NCI-H748 (cell line): Measurements from ENCODE around the gene USP54.
A peak's percentile ranks its signal among the peaks of the same experiment; 100 is the strongest.
"Not testable (repeated sequence)": the region's sequence is repeated elsewhere in the genome, so short reads cannot be mapped to it uniquely, and the experiment has no call there.

Experiments used
- DNase-seq: peaks from one replicate; lab custom pipeline; 2025; ENCODE audit not compliant: unreplicated experiment; lab: John Stamatoyannopoulos, UW

Gene USP54, protein sequence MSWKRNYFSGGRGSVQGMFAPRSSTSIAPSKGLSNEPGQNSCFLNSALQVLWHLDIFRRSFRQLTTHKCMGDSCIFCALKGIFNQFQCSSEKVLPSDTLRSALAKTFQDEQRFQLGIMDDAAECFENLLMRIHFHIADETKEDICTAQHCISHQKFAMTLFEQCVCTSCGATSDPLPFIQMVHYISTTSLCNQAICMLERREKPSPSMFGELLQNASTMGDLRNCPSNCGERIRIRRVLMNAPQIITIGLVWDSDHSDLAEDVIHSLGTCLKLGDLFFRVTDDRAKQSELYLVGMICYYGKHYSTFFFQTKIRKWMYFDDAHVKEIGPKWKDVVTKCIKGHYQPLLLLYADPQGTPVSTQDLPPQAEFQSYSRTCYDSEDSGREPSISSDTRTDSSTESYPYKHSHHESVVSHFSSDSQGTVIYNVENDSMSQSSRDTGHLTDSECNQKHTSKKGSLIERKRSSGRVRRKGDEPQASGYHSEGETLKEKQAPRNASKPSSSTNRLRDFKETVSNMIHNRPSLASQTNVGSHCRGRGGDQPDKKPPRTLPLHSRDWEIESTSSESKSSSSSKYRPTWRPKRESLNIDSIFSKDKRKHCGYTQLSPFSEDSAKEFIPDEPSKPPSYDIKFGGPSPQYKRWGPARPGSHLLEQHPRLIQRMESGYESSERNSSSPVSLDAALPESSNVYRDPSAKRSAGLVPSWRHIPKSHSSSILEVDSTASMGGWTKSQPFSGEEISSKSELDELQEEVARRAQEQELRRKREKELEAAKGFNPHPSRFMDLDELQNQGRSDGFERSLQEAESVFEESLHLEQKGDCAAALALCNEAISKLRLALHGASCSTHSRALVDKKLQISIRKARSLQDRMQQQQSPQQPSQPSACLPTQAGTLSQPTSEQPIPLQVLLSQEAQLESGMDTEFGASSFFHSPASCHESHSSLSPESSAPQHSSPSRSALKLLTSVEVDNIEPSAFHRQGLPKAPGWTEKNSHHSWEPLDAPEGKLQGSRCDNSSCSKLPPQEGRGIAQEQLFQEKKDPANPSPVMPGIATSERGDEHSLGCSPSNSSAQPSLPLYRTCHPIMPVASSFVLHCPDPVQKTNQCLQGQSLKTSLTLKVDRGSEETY (N-terminal part only)

DNA sequence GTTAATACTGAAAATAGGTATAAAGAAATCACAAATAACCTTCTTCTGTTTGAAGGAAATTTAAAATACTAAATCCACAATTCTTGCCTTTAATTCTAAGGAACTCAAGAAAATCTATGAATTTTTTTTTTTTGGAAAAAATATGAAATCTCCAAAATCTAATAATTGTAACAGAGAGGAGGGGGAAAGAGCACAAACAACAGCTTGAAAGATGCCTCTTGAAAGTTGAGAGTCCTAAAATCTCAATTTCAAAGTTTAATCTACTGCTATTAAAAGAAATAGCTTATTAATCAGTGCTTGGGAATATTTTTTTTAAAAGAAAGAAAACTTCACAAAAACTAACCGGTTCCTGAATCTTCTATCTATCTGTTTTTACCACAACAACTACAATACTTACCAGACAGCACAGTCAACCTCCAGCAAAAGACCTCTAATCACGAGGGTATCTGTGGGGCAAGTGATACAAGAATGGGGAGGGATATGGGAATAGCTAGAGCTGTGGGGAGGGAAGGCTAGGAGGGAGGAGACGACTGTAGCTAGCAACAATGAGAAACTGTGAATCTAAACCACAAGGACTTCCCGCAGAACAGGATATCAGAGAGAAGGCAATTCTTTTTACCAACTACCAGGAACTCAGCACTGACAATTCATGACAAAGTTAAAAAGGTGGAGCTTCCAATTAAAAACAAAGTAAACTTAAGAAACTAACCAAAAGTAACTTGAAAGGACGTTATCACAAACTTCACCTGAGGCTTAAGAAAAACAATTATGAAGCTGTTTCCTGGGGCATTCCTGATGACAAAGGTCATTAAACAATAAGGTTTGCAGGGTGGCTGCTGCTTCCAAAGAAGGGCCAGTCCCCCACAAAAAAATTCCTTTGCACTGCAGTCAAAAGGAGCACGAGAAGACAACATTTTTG lies at the start of gene USP54:
Gene USP54 (minus strand): TSS at position 462 of the 919 bp plus-strand sequence. CDS start 15,684 bp downstream, outside the sequence.
- no peak for DNase-seq

GRCh38 chr10:73639286-73639685 lies 48.1 kb upstream of the USP54 start:
- no peak for DNase-seq

GRCh38 chr10:73635781-73636180 lies 44.6 kb upstream of the USP54 start:
- DNase-seq: no peak

GRCh38 chr10:73634421-73634820 lies 43.3 kb upstream of the USP54 start:
- no peak for DNase-seq

- DNase-seq: no peak
These were observed 38.0 kb upstream of the USP54 start for GRCh38 chr10:73629165-73629564.

- no peak for DNase-seq
These were observed 37.3 kb upstream of the USP54 start for GRCh38 chr10:73628405-73628804.

DNA sequence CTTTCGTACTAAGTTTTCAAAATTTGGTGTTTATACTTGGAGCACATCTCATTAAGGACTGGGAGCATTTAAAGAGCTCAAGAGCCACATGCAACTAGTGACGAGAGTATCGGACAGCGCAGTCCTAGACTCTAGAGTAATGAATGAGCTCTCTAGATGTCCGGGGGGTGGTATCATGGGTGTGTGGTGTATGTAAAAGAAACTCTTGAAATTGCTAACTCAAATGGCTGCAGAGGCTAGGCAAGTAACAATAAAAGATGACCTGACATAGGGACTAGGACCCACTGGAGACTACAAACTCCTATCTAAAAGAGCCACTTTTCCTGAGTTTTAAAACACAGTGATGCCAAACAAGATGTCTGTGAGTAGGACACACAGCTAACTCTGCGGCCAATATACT lies 36.2 kb upstream of the USP54 start:
- no peak for DNase-seq

DNA sequence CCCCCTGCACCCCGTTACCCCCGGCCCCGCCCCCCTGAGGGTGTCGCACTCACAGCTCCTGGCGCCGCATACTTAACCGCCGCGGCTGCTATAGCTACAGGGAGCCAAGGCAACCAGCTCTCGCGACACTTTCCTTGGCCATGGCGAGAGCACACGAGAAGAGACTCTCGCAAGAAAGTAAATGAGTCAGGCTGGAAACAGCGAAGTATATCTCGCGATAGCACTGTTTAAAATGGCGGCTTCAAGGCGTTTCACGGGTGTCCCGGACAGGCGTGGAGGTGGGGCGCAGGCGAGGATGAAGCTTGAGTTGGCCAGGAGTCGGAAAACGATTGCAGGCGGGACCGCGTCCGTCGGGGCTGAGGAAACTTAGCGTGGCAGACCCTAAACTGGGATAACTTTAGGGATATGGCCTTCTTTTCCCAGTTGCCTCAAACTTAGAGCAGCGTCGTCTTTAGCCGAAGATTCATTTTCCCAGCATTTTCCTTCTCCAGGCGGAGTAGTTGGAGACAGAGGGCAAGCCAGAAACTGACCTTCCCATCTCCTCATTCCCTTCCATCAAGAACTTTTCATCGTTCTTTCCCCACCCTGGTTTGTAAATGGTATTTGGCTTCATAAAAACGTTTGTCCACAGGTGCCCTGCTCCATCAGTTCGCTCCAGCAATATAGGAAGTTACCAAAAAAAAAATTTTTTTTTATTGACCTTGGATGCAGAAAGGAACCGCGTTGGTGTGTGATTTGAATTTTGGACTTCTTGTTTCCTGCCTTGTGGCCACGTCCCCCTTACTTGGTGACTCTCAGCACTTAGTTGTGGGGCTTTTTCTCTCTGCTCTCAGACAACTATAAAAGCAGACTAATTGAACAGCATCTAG lies 35.0 kb upstream of the USP54 start:
- DNase-seq: peak; percentile 95

DNA sequence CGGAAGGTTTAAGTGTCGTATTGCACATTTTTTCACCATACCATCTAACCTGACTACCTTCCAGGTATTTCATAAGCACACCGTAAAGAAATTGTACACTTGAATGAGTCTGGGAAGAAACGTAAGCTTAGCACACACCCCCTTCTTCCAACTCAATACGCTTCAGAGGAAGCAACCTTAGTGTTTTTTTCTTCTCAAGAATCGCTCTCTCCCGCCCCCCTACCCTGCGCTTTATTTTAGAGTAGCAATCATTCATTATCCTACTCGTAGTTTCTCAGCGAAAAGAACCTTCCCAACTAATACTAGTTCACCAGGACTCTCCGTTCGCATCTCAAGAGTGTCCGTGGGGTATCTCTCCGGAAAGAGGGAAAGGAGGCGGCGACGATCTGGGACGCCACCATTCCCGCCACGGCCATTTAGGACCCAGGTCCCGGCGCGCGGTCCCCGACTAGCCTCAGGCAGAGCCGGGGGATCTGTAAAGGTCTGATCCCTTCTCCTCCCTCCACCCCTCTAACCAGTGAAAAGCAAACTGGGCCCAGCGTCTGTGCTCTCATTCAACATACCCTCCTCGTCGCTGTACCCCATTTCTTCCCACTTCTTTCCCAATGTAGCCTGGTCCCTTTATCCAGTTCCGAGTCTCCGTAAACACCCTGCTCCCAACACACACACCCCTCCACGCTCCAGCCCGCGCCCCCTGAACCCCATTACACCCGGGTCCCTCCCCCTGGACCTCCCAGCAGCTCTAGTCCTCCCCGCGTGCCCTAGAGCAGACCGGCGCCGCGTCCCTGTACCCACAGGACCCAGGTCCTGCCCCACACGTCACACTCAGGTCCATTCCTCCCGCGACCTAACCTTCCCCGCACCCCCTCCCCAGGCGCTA lies 34.1 kb upstream of the USP54 start:
- peak; percentile 44 for DNase-seq

- no peak for DNase-seq
These were observed 31.9 kb upstream of the USP54 start for GRCh38 chr10:73623056-73623455.

- DNase-seq: not testable (repeated sequence)
These were observed 29.8 kb upstream of the USP54 start for GRCh38 chr10:73620974-73621373.

DNA sequence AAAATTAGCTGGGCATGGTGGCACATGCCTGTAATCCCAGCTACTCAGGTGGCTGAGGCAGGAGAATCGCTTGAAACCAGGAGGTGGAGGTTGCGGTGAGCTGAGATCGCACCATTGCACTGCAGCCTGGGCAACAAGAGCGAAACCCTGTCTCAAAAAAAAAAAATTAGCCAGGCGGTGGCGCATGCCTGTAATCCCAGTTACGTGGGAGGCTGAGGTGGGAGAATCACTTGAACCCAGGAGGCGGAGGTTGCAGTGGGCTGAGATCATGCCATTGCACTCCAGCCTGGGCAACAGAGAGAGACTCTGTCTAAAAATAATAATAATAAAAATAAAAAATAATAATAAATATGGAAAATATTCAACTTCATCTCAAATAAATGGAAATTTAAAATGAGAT lies 26.0 kb upstream of the USP54 start:
- DNase-seq: not testable (repeated sequence)

DNA sequence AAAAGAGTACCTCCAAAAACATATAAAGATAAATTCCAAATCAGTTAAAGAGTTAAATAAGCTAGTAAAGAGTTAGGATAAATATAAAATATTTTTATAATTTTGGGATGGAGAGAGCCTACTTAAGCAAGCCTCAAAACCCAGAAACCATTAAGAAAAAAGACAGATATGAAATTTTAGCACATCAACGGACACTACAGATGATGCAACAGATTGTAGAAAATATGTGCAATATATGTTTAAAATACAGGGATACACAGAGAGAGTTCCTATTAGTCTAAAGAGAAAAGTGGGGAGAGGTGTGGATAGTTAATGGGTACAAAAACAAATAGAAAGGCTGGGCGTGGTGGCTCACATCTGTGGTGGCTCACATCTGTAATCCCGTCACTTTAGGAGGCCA lies 23.6 kb upstream of the USP54 start:
- no peak for DNase-seq

DNA sequence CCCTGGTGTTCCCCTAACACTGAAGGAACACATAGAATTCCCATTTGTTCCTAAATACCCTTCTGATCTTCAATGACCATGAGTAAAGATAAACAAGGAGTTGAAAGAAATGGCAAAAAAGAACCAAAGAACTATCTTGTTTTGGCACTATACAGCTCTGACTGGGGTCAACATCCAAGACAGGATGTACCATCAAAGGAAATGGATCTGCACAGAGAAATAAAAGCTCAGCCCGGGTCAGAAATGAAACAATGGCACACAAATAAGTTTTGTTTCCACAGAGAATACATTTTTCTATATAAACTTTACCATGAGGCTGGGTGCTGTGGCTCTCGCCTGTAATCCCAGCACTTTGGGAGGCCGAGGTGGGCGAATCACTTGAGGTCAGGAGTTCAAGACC lies 18.0 kb upstream of the USP54 start:
- no peak for DNase-seq

- no peak for DNase-seq
These were observed 10.4 kb upstream of the USP54 start for GRCh38 chr10:73601486-73601921.

GRCh38 chr10:73597346-73597745 lies 6.2 kb upstream of the USP54 start:
- DNase-seq: no peak

- DNase-seq: no peak
These were observed 2.7 kb upstream of the USP54 start for GRCh38 chr10:73593812-73594211.

DNA sequence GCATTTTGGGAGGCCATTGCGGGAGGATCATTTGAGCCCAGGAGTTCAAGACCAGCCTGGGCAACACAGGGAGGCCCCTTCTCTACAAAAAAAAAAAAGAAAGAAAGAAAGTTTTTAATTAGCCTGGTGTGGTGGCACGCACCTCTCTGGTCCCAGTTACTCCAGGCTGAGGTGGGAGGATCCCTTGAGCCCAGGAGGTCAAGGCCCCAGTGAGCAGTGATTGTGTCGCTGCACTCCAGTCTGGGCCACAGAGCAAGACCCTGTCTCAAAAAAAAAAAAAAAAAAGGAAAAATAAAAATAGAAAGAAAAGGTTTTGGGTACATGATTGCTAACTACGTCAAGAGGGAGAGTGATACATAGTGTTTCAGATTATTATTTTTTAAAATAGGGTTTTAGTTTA lies 2.0 kb upstream of the USP54 start:
- DNase-seq: no peak
